Vagina (tissue), 2 donors: ENCODE results near the gene ARID3A. TPM values are rescaled to one million over a fixed set of nuclear protein-coding genes. Genes with fewer than 3 reads are reported as not detected.
"Not testable (repeated sequence)": the region's sequence is repeated elsewhere in the genome, so short reads cannot be mapped to it uniquely, and the experiment has no call there.

Experiments used
- DNase-seq, 2 donors: peaks; one replicate each; pipeline ENCODE4 v3.0.0-alpha.2; 2017; ENCODE audit errors: extremely low spot score in 2 of 2
- H3K27ac ChIP-seq: fragments of 200-600 bp; sonication (generic); one replicate; pipeline ENCODE4 v1.5.1; 2019
- H3K27me3 ChIP-seq: fragments of 200-600 bp; sonication (generic); one replicate; pipeline ENCODE4 v1.5.1; 2019
- H3K36me3 ChIP-seq, 2 donors: fragments of 200-600 bp; sonication (generic); one replicate each; pipeline ENCODE4 v1.5.1; 2017 to 2019
- H3K4me1 ChIP-seq: fragments of 200-600 bp; sonication (generic); one replicate; pipeline ENCODE4 v1.5.1; 2019
- H3K4me3 ChIP-seq, 2 donors: fragments of 200-600 bp; sonication (generic); 1 replicate in 1 of 2; 2 replicates in 1 of 2; pipeline ENCODE4 v1.5.1; 2016 to 2019
- H3K9me3 ChIP-seq: fragments of 200-600 bp; sonication (generic); one replicate; pipeline ENCODE4 v1.5.1; 2019
- POLR2A ChIP-seq, 2 donors: fragments of 450-650 bp; IDR thresholded peaks; one replicate each; pipeline ENCODE4 v1.6.1; 2017; ENCODE audit warnings: antibody characterized with exemption in 2 of 2, mild to moderate bottlenecking in 2 of 2, moderate library complexity in 2 of 2
- POLR2AphosphoS5 ChIP-seq, 2 donors: sonication (generic); formaldehyde crosslinking; IDR thresholded peaks; one replicate each; pipeline ENCODE4 v1.9.0; 2017; ENCODE audit warnings: antibody characterized with exemption in 2 of 2, mild to moderate bottlenecking in 2 of 2, low read depth in 1 of 2; ENCODE audit not compliant: insufficient read depth in 1 of 2
- intact Hi-C: fragments of 100-400 bp; cut with DNase I; formaldehyde crosslinking; loops from one replicate; pipeline ENCODE4 v1.15.1; 2023
- small RNA-seq: library from RNA; depleted of rRNA; stranded (forward); fragments of <200 nt; gene quantifications from one replicate; pipeline ENCODE3, GENCODE V24; 2016
- total RNA-seq: library from RNA; depleted of rRNA; stranded (reverse); fragments of >200 nt; gene quantifications from one replicate; pipeline ENCODE4 v1.2.3, GENCODE V29; 2016
- TF ChIP-seq, protein P1 (sequence below), 3 experiments: fragments of 450-650 bp in 2 of 3; fragments of 200-600 bp in 1 of 3; sonication (generic) in 1 of 3; IDR thresholded peaks; one replicate each; pipeline ENCODE4 v1.5.1; 2017 to 2019; ENCODE audit warnings: antibody characterized with exemption in 3 of 3, mild to moderate bottlenecking in 2 of 3, moderate library complexity in 2 of 3

Gene ARID3A
- total RNA-seq, 1 donor from 2014 or later, result 10.3 TPM

- TF ChIP-seq, protein P1, sequence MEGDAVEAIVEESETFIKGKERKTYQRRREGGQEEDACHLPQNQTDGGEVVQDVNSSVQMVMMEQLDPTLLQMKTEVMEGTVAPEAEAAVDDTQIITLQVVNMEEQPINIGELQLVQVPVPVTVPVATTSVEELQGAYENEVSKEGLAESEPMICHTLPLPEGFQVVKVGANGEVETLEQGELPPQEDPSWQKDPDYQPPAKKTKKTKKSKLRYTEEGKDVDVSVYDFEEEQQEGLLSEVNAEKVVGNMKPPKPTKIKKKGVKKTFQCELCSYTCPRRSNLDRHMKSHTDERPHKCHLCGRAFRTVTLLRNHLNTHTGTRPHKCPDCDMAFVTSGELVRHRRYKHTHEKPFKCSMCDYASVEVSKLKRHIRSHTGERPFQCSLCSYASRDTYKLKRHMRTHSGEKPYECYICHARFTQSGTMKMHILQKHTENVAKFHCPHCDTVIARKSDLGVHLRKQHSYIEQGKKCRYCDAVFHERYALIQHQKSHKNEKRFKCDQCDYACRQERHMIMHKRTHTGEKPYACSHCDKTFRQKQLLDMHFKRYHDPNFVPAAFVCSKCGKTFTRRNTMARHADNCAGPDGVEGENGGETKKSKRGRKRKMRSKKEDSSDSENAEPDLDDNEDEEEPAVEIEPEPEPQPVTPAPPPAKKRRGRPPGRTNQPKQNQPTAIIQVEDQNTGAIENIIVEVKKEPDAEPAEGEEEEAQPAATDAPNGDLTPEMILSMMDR (IDR thresholded peaks at IDR 0.05), result no peak
- TF ChIP-seq POLR2A (IDR thresholded peaks at IDR 0.05) (no peak), POLR2AphosphoS5 (IDR thresholded peaks at IDR 0.05; ENCODE audit: insufficient read depth in 1 of 2, low read depth in 1 of 2) (no peak)
- no peaks in the 10 kb centered on the region for H3K36me3 ChIP-seq
- peaks cover 62% of the 10 kb centered on the region for H3K4me1 ChIP-seq
- intact Hi-C loops, result loop anchor here (5.0 kb wide), 1 partner anchor 227 kb away; the partner anchor contains the start of gene MIDN
- no peak for DNase-seq
- H3K27me3 ChIP-seq, result no peaks in the 10 kb centered on the region
- H3K27ac ChIP-seq, result peak overlapping the region; percentile 97
- H3K9me3 ChIP-seq, result no peaks in the 10 kb centered on the region
- peak overlapping the region; percentile 86 to 87 for H3K4me3 ChIP-seq
Observed at GRCh38 chr19:1019980-1020867, 94.4 kb downstream of the ARID3A start.

DNA sequence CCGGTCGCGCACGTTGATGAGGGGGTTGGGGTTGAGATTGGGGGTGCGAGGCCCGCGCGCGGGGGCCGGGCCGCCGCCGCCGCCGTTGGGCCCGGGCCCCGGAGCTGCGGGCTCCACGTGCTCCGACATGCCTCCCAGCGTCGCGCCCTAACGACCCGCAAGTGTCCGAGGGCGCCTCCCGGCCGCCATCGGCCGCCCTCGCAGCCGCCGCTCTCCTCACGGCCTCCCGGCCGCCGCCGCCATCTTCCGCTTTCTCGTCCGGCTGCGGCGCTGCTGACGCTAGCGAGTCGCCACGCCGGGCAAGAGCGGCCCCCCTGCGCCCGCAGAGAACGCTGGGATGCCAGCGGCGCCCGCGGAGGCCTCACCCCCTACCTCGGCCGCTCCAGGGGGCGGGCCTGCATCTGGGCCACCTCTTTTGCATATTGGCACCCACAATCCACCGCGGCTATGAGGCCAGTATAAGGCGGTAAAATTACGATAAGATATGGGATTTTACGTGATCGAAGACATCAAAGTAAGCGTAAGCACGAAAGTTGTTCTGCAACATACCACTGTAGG lies 95.1 kb downstream of the ARID3A start, which contains the start of gene TMEM259:
TMEM259 (minus strand) TSS at position 256 of the 558 bp plus-strand sequence; CDS start at position 129, 127 bp downstream.
- Histone ChIP-seq H3K4me1 (peaks cover 56% of the 10 kb centered on the region), H3K36me3 (no peaks in the 10 kb centered on the region), H3K27me3 (no peaks in the 10 kb centered on the region), H3K4me3 (peak within 1 kb of the TSS; percentile 86 to 87), H3K27ac (peak within 1 kb of the TSS; percentile 97), H3K9me3 (no peaks in the 10 kb centered on the region)
- DNase-seq, result no peak
- TF ChIP-seq, protein P1 (IDR thresholded peaks at IDR 0.05), result no peak
- TF ChIP-seq POLR2A (IDR thresholded peaks at IDR 0.05), result peak in 1 of 2 donors; percentile 71
- intact Hi-C loops, result loop anchor here (5.0 kb wide), 1 partner anchor 226 kb away; the partner anchor contains the start of gene MIDN

- H3K27me3 ChIP-seq, H3K4me3 ChIP-seq, H3K36me3 ChIP-seq, H3K27ac ChIP-seq, DNase-seq, H3K9me3 ChIP-seq: not testable (repeated sequence)
- intact Hi-C loops, result loop anchor here (5.0 kb wide), 1 partner anchor 223 kb away; the partner anchor contains the start of gene MIDN
- peaks cover 47% of the 10 kb centered on the region for H3K4me1 ChIP-seq
Observed at GRCh38 chr19:1023883-1024188, 98.0 kb downstream of the ARID3A start.

- peaks cover 46% of the 10 kb centered on the region for H3K4me1 ChIP-seq
- H3K4me3 ChIP-seq, H3K36me3 ChIP-seq, DNase-seq, H3K27ac ChIP-seq, H3K27me3 ChIP-seq, H3K9me3 ChIP-seq: not testable (repeated sequence)
- intact Hi-C loops, result loop anchor here (5.0 kb wide), 1 partner anchor 77 kb away; the partner anchor contains the start of gene GPX4
Observed at GRCh38 chr19:1025080-1025479, 99.2 kb downstream of the ARID3A start.

Small RNA genes lying within 50 kb of the gene (small RNA-seq; reads per million reads assigned to genes)
- gene RNU6-2, result not detected
- not detected for gene RNU6-9

Other genes starting within 250 kb of the ARID3A start
- 129 TPM for gene FSTL3, start 249.6 kb upstream of the ARID3A start, total RNA-seq
- gene PRSS57, start 230.6 kb upstream of the ARID3A start, total RNA-seq, result not detected
- gene PALM, start 217.1 kb upstream of the ARID3A start, total RNA-seq, result 40.0 TPM
- 0.49 TPM for gene MISP, start 174.9 kb upstream of the ARID3A start, total RNA-seq
- gene PTBP1, start 128.6 kb upstream of the ARID3A start, total RNA-seq, result 230 TPM
- gene PLPPR3, start 104.1 kb upstream of the ARID3A start, total RNA-seq, result not detected
- not detected for gene AZU1, start 98.2 kb upstream of the ARID3A start, total RNA-seq
- not detected for gene PRTN3, start 85.0 kb upstream of the ARID3A start, total RNA-seq
- gene ELANE, start 73.7 kb upstream of the ARID3A start, total RNA-seq, result not detected
- gene CFD, start 66.4 kb upstream of the ARID3A start, total RNA-seq, result 2,325 TPM
- 46.9 TPM for gene MED16, start 32.8 kb upstream of the ARID3A start, total RNA-seq
- gene RNU6-9, start 32.6 kb upstream of the ARID3A start, total RNA-seq, result not detected
- gene R3HDM4, start 12.8 kb upstream of the ARID3A start, total RNA-seq, result 41.3 TPM
- not detected for gene KISS1R, start 8.7 kb upstream of the ARID3A start, total RNA-seq
- 66.8 TPM for gene WDR18, start 58.3 kb downstream of the ARID3A start, total RNA-seq
- not detected for gene GRIN3B, start 74.4 kb downstream of the ARID3A start, total RNA-seq
- gene TMEM259, start 95.1 kb downstream of the ARID3A start, total RNA-seq, result 130 TPM
- not detected for gene RNU6-2, start 95.5 kb downstream of the ARID3A start, total RNA-seq
- 76.1 TPM for gene CNN2, start 100.6 kb downstream of the ARID3A start, total RNA-seq
- 29.5 TPM for gene ABCA7, start 114.1 kb downstream of the ARID3A start, total RNA-seq
- gene ARHGAP45, start 141.1 kb downstream of the ARID3A start, total RNA-seq, result 36.8 TPM
- gene POLR2E, start 169.3 kb downstream of the ARID3A start, total RNA-seq, result 83.7 TPM
- 524 TPM for gene GPX4, start 178.0 kb downstream of the ARID3A start, total RNA-seq
- 54.0 TPM for gene SBNO2, start 248.2 kb downstream of the ARID3A start, total RNA-seq